ENCODE results near the gene PGPEP1. TPM values are rescaled to one million over a fixed set of nuclear protein-coding genes. Genes with fewer than 3 reads are reported as not detected.

The PGPEP1 gene
- total and polyA plus RNA-seq, 2 donors (not counting 3 experiments of a cell fraction or from before 2014, with no cell fraction given), result 9.9 to 27.2 TPM

GRCh38 chr19:18319591-18320135, 20.7 kb upstream of the PGPEP1 start:
- Histone ChIP-seq H3K4me2 (ENCODE audit: insufficient read depth, low read length) (no peak overlapping the region), H4K20me1 (replicated peaks; ENCODE audit: control insufficient read depth, extremely low read depth, insufficient read depth, low read length) (no peaks in the 10 kb centered on the region), H3K27ac (ENCODE audit: insufficient read depth, low read depth, low read length) (no peak overlapping the region), H3K9me3 (replicated peaks; ENCODE audit: control insufficient read depth, insufficient read depth, low read length) (no peaks in the 10 kb centered on the region), H3K27me3 (ENCODE audit: control insufficient read depth in 2 of 2, insufficient read depth in 2 of 2, low read length in 2 of 2) (no peaks in the 10 kb centered on the region), H3K36me3 (ENCODE audit: control insufficient read depth in 2 of 2, extremely low read depth in 1 of 2, insufficient read depth in 2 of 2, low read length in 2 of 2) (no peaks in the 10 kb centered on the region), H2AFZ (ENCODE audit: low read depth, low read length) (no peak overlapping the region), H3K4me3 (replicated peaks in 1 of 3; ENCODE audit: insufficient read depth in 1 of 3, low read depth in 1 of 3, low read length in 3 of 3) (no peak overlapping the region), H3K79me2 (ENCODE audit: control insufficient read depth, insufficient read depth, low read length) (peaks cover 30% of the 10 kb centered on the region), H3K9ac (replicated peaks; ENCODE audit: extremely low read depth, insufficient read depth, low read length) (no peak overlapping the region), H3K4me1 (ENCODE audit: control insufficient read depth, extremely low read depth, insufficient read depth, low read length) (peaks cover 54% of the 10 kb centered on the region), H3K9me1 (replicated peaks; ENCODE audit: control insufficient read depth, extremely low read depth, insufficient read depth, low read length) (no peaks in the 10 kb centered on the region)
- DNase-seq (ENCODE audit: low read depth, low spot score) (no peak), FAIRE-seq (no peak)
- BruUV-seq (replicated peaks), result no TSS peak
- intact Hi-C loops (cut with micrococcal nuclease) (loop anchor here (10.0 kb wide), 1 partner anchor 205 kb away; no protein-coding TSS in a partner anchor), dilution Hi-C loops (cut with MboI; ENCODE audit: extremely low pct_ligation_motif_present, low sequenced_read_pairs) (no loop called here)
- ChIA-PET POLR2A (interaction anchor here (1.2 to 5.3 kb wide), 4 partner anchors 14 to 39 kb away, joined by 3 to 113 read pairs (median 28); partner anchors contain the start of gene JUND), CTCF (interaction anchor here (0.8 to 5.8 kb wide), 5 partner anchors 9 to 40 kb away, joined by 3 to 207 read pairs (median 18); partner anchors contain the start of gene JUND)
- TF ChIP-seq FOS (IDR thresholded peaks at IDR 0.05; ENCODE audit: borderline replicate concordance, insufficient read depth, low read length), result no peak
- TF ChIP-seq MYC (IDR thresholded peaks at IDR 0.05; ENCODE audit: low read depth, low read length), result no peak
- TF ChIP-seq MAX (IDR thresholded peaks at IDR 0.05; ENCODE audit: insufficient read depth, insufficient read length), result no peak
- TF ChIP-seq JUN (IDR thresholded peaks at IDR 0.05; ENCODE audit: borderline replicate concordance, insufficient read depth, insufficient read length, low read depth), result no peak
- TF ChIP-seq EZH2 (IDR thresholded peaks at IDR 0.05; ENCODE audit: borderline replicate concordance, low read depth, low read length, severe bottlenecking), result no peak
- no peak for TF ChIP-seq POLR2AphosphoS5 (IDR thresholded peaks at IDR 0.05; ENCODE audit: insufficient read depth, low read depth, low read length)
- no peak for TF ChIP-seq CTCF (IDR thresholded peaks at IDR 0.05; ENCODE audit: extremely low read depth in 1 of 2, insufficient read depth in 1 of 2, low read depth in 1 of 2, low read length in 2 of 2)
- no peak for TF ChIP-seq GATA2 (IDR thresholded peaks at IDR 0.05; ENCODE audit: insufficient read depth, insufficient read length, low read depth, low read length)
- TF ChIP-seq POLR2A (IDR thresholded peaks at IDR 0.05; ENCODE audit: low read depth, low read length), result no peak
